NB4 (cell line): ENCODE measurements around the gene CIAO2B.

Source experiments
- TF ChIP-seq, protein P1 (sequence below): IDR thresholded peaks from one replicate; pipeline ENCODE4 v1.5.1; 2012; ENCODE audit warnings: low read depth, low read length
- TF ChIP-seq, protein P2 (sequence below): IDR thresholded peaks from 2 replicates; pipeline ENCODE4 v1.6.1; 2011; ENCODE audit warnings: low read depth, low read length

DNA sequence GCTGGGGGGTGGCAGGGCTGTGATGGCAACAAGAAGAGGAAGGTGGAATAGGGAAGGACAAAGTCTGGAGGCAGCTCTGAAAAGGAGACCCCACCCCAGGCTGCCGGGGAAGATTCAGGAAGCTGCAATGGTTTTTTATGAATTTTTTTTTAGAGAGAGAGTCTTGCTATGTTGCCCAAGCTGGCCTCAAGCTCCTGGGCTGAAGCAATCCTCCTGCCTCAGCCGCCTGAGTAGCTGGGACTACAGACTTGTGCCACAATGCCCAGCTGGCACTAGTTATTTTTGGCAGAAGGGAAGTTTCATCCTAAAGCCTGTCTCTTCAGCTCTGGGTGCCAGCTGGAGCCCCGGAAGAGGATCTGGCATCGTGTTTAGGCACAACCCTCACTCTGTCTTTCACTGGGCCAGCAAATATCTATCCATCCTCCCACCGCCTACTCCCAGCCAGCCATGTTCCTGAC lies 25.5 kb upstream of the CIAO2B start:
- TF ChIP-seq, protein P1, sequence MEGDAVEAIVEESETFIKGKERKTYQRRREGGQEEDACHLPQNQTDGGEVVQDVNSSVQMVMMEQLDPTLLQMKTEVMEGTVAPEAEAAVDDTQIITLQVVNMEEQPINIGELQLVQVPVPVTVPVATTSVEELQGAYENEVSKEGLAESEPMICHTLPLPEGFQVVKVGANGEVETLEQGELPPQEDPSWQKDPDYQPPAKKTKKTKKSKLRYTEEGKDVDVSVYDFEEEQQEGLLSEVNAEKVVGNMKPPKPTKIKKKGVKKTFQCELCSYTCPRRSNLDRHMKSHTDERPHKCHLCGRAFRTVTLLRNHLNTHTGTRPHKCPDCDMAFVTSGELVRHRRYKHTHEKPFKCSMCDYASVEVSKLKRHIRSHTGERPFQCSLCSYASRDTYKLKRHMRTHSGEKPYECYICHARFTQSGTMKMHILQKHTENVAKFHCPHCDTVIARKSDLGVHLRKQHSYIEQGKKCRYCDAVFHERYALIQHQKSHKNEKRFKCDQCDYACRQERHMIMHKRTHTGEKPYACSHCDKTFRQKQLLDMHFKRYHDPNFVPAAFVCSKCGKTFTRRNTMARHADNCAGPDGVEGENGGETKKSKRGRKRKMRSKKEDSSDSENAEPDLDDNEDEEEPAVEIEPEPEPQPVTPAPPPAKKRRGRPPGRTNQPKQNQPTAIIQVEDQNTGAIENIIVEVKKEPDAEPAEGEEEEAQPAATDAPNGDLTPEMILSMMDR = no peak
- TF ChIP-seq, protein P2, sequence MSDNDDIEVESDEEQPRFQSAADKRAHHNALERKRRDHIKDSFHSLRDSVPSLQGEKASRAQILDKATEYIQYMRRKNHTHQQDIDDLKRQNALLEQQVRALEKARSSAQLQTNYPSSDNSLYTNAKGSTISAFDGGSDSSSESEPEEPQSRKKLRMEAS = no peak
